ENCODE data around the gene TPD52L1. TPM values are rescaled to one million over a fixed set of nuclear protein-coding genes. Genes with fewer than 3 reads are reported as not detected.

TPD52L1 gene
- total and polyA plus RNA-seq, 2 experiments from 2014 or later, result 22.8 to 24.0 TPM

DNA sequence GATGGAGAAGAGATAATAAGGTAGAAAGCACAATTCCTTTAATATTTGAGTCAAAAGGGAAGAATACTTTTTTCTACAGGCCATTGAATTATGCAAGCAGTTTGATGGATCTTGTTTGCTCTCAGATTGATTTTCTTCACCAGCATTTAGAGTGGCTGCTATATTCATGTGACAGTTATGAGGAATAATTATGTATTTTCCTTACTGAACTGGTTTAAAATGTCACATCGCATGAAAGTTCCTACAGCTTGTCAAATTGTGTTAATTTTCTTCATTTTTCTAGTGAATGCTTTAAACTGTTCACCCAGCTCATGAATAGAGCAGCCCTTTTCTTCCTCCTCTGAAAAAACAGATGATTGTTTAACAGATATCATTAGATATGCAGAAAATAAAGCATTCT, 37.4 kb upstream of the TPD52L1 start:
- peaks cover 8% of the 10 kb centered on the region; the same call in 1 of the 2 replicates for H3K4me1 ChIP-seq (ENCODE audit: insufficient read depth)
- no peak for ATAC-seq
- TF ChIP-seq POLR2AphosphoS5 (IDR thresholded peaks at IDR 0.05; ENCODE audit: low read depth) (no peak), ZNF331 (CRISPR knock-in tag; IDR thresholded peaks at IDR 0.05; ENCODE audit: low read depth) (no peak), NANOG (IDR thresholded peaks at IDR 0.05; ENCODE audit: borderline replicate concordance) (no peak), ZNF462 (CRISPR knock-in tag; IDR thresholded peaks at IDR 0.05) (no peak), EZH2 (IDR thresholded peaks at IDR 0.05; ENCODE audit: low read depth, unreplicated experiment) (no peak), EZH2phosphoT487 (IDR thresholded peaks at IDR 0.05; ENCODE audit: unreplicated experiment) (no peak), STAT1 (IDR thresholded peaks at IDR 0.05; ENCODE audit: unreplicated experiment) (no peak), REST (IDR thresholded peaks at IDR 0.05; ENCODE audit: unreplicated experiment) (no peak), CREB1 (CRISPR knock-in tag; IDR thresholded peaks at IDR 0.05; ENCODE audit: low read depth) (no peak), JUNB (IDR thresholded peaks at IDR 0.05; ENCODE audit: unreplicated experiment) (no peak), ZNF114 (CRISPR knock-in tag; IDR thresholded peaks at IDR 0.05) (no peak)
- TF ChIP-seq, protein P1, sequence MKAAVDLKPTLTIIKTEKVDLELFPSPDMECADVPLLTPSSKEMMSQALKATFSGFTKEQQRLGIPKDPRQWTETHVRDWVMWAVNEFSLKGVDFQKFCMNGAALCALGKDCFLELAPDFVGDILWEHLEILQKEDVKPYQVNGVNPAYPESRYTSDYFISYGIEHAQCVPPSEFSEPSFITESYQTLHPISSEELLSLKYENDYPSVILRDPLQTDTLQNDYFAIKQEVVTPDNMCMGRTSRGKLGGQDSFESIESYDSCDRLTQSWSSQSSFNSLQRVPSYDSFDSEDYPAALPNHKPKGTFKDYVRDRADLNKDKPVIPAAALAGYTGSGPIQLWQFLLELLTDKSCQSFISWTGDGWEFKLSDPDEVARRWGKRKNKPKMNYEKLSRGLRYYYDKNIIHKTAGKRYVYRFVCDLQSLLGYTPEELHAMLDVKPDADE (IDR thresholded peaks at IDR 0.05), result no peak
- TF ChIP-seq, protein P2, sequence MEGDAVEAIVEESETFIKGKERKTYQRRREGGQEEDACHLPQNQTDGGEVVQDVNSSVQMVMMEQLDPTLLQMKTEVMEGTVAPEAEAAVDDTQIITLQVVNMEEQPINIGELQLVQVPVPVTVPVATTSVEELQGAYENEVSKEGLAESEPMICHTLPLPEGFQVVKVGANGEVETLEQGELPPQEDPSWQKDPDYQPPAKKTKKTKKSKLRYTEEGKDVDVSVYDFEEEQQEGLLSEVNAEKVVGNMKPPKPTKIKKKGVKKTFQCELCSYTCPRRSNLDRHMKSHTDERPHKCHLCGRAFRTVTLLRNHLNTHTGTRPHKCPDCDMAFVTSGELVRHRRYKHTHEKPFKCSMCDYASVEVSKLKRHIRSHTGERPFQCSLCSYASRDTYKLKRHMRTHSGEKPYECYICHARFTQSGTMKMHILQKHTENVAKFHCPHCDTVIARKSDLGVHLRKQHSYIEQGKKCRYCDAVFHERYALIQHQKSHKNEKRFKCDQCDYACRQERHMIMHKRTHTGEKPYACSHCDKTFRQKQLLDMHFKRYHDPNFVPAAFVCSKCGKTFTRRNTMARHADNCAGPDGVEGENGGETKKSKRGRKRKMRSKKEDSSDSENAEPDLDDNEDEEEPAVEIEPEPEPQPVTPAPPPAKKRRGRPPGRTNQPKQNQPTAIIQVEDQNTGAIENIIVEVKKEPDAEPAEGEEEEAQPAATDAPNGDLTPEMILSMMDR (conservative IDR thresholded peaks at IDR 0.05; ENCODE audit: low read depth in 2 of 2), result no peak

More for the DNA sequence above, 37.4 kb upstream of the TPD52L1 start:
- H3K4me2 ChIP-seq, result no peak overlapping the region
- no peak overlapping the region for H3K27ac Mint-ChIP-seq
- H3K4me3 Mint-ChIP-seq, result no peak overlapping the region
- DNase-seq (ENCODE audit: low spot score), result no peak
- no peaks in the 10 kb centered on the region for H3K9me2 ChIP-seq (ENCODE audit: insufficient read depth)
- H3K27ac ChIP-seq (ENCODE audit: low read depth), result no peak overlapping the region
- H4K20me1 ChIP-seq (replicated peaks; ENCODE audit: insufficient read depth), result no peaks in the 10 kb centered on the region
- no peak overlapping the region for H2AFZ ChIP-seq
- H3K27me3 Mint-ChIP-seq (ENCODE audit: insufficient read depth, low read depth, poor library complexity), result peaks cover under 1% of the 10 kb centered on the region
- peaks cover 14% of the 10 kb centered on the region for H3K9me3 Mint-ChIP-seq
- H3K36me3 Mint-ChIP-seq (ENCODE audit: low read depth), result peaks cover 13% of the 10 kb centered on the region
- H3K79me2 ChIP-seq (replicated peaks; ENCODE audit: insufficient read depth), result no peaks in the 10 kb centered on the region
- no peaks in the 10 kb centered on the region for H3K36me3 ChIP-seq (ENCODE audit: insufficient read depth)
- H3K4me1 Mint-ChIP-seq, result peaks cover 17% of the 10 kb centered on the region
- H3K27me3 ChIP-seq (ENCODE audit: insufficient read depth), result no peaks in the 10 kb centered on the region
- no peak overlapping the region for H3K4me3 ChIP-seq
- no peaks in the 10 kb centered on the region for H3F3A ChIP-seq (replicated peaks; ENCODE audit: low read depth)

Measured in GM23338 (cell line).